Measurements from ENCODE around the gene TMEM88.

DNA sequence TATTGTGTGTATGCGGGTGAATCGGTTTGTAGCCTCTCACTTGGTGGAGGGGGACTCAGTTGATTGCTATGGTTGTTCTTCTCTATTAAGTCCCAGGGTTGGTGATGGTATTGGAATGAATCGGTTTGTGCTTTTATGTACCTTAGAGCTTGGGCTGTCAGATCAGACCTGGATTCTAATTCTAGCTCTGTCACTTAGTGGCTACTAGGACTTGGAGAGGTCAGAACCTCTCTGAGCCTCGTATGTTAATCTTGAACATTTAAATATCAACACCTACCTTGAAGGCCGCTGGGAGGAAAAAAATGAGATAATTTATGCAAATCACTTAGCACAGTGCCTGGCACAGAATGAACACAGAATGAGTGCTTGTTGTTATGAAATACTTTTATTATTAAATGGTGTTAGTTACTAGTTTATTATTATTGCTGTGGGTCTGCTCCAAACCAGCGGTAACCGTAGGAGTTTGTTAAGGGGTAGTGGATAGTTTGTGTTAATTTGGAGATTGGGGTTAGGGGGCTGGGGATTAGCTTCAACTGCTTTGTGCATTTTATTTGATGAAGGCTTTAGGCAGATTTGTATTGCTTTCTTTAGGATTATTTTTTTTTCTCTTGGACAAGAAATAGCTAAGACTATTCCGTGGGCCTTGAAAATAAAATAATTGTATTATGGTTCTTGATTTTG is 17.3 kb upstream of the TMEM88 start:
- TF ChIP-seq NFAT5 (CRISPR knock-in tag; IDR thresholded peaks at IDR 0.05) (no peak), FOXP1 (IDR thresholded peaks at IDR 0.05) (no peak), FOXP1 (CRISPR knock-in tag; IDR thresholded peaks at IDR 0.05) (no peak), KDM5A (IDR thresholded peaks at IDR 0.05; ENCODE audit: borderline replicate concordance, low read length) (no peak), TBP (CRISPR knock-in tag; IDR thresholded peaks at IDR 0.05) (no peak), PRPF4 (IDR thresholded peaks at IDR 0.05; ENCODE audit: low read depth, low read length, poor library complexity, severe bottlenecking) (no peak), CBX2 (IDR thresholded peaks at IDR 0.05; ENCODE audit: low read depth, low read length) (no peak), CBX2 (CRISPR knock-in tag; IDR thresholded peaks at IDR 0.05; ENCODE audit: low read depth) (no peak)
- TF ChIP-seq, protein P1, sequence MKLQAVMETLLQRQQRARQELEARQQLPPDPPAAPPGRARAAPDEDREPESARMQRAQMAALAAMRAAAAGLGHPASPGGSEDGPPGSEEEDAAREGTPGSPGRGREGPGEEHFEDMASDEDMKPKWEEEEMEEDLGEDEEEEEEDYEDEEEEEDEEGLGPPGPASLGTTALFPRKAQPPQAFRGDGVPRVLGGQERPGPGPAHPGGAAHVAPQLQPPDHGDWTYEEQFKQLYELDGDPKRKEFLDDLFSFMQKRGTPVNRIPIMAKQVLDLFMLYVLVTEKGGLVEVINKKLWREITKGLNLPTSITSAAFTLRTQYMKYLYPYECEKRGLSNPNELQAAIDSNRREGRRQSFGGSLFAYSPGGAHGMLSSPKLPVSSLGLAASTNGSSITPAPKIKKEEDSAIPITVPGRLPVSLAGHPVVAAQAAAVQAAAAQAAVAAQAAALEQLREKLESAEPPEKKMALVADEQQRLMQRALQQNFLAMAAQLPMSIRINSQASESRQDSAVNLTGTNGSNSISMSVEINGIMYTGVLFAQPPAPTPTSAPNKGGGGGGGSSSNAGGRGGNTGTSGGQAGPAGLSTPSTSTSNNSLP (IDR thresholded peaks at IDR 0.05; ENCODE audit: low read depth, low read length), result no peak

Measured in HepG2 (cell line).